ENCODE measurements around the gene CPLX4. TPM values are rescaled to one million over a fixed set of nuclear protein-coding genes. Genes with fewer than 3 reads are reported as not detected.

The CPLX4 gene
- total RNA-seq, 4 donors from 2014 or later: not detected

DNA sequence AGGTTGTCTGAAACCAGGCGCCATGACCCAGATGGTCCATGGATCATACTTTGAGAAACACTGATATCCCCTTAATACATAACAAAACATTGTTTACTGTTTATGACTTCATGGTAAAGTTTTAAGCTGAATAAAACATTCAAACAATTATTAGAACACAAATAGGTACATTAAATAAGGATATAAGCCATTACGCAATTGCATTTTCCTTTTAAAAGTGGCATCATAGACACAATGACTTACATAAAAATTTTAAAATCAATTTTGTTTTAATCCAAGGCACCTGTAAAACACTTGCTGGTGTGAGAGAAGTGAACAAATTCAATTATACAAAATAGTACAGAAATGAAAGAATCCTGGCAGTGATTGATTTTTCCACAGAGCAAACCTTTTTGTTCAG, 10.2 kb upstream of the CPLX4 start:
- H3K27me3 ChIP-seq: no peaks in the 10 kb centered on the region
- TF ChIP-seq POLR2A (IDR thresholded peaks at IDR 0.05) (no peak), CTCF (IDR thresholded peaks at IDR 0.05) (no peak), EP300 (IDR thresholded peaks at IDR 0.05) (no peak)
- DNase-seq (ENCODE audit: low spot score in 2 of 2): no peak
- no peak overlapping the region for H3K27ac ChIP-seq
- H3K4me3 ChIP-seq: no peak overlapping the region
- WGBS, 2 donors: 96 to 97% methylated on average over 2 of the region's 2 CpGs
- peaks cover 0 to 86% (median 8%) of the 10 kb centered on the region in 3 donors for H3K36me3 ChIP-seq
- no peaks in the 10 kb centered on the region for H3K4me1 ChIP-seq
- H3K9me3 ChIP-seq: no peaks in the 10 kb centered on the region

GRCh38 chr18:59325965-59326364, 7.5 kb upstream of the CPLX4 start:
- Histone ChIP-seq H3K4me3 (no peak overlapping the region), H3K36me3 (peaks cover 0 to 64% (median 6%) of the 10 kb centered on the region in 3 donors), H3K4me1 (no peaks in the 10 kb centered on the region), H3K27ac (no peak overlapping the region), H3K9me3 (no peaks in the 10 kb centered on the region), H3K27me3 (no peaks in the 10 kb centered on the region)
- no peak for TF ChIP-seq CTCF (IDR thresholded peaks at IDR 0.05)
- WGBS, 2 donors: 86 to 90% methylated on average over 1 of the region's 1 CpG
- no peak for DNase-seq (ENCODE audit: low spot score in 2 of 2)

- Histone ChIP-seq H3K36me3 (peaks cover 0 to 51% (median 6%) of the 10 kb centered on the region in 3 donors), H3K4me1 (no peaks in the 10 kb centered on the region), H3K27ac (no peak overlapping the region), H3K27me3 (no peaks in the 10 kb centered on the region), H3K9me3 (no peaks in the 10 kb centered on the region), H3K4me3 (no peak overlapping the region)
- no peak for TF ChIP-seq POLR2A (IDR thresholded peaks at IDR 0.05)
- TF ChIP-seq CTCF (IDR thresholded peaks at IDR 0.05): no peak
- TF ChIP-seq EP300 (IDR thresholded peaks at IDR 0.05): no peak
- no peak for DNase-seq (ENCODE audit: low spot score in 2 of 2)
- WGBS, 2 donors: 94 to 95% methylated on average over 4 of the region's 4 CpGs
Measured at GRCh38 chr18:59324623-59324971, 6.1 kb upstream of the CPLX4 start.

GRCh38 chr18:59323931-59324622, 5.6 kb upstream of the CPLX4 start:
- WGBS, 2 donors: 83 to 93% methylated on average over 7 of the region's 7 CpGs
- Histone ChIP-seq H3K9me3 (no peaks in the 10 kb centered on the region), H3K4me3 (no peak overlapping the region), H3K36me3 (peaks cover 0 to 45% (median 4%) of the 10 kb centered on the region in 3 donors), H3K27me3 (no peaks in the 10 kb centered on the region), H3K27ac (no peak overlapping the region), H3K4me1 (no peaks in the 10 kb centered on the region)
- no peak for DNase-seq (ENCODE audit: low spot score in 2 of 2)
- TF ChIP-seq EP300 (IDR thresholded peaks at IDR 0.05) (no peak), POLR2A (IDR thresholded peaks at IDR 0.05) (no peak), CTCF (IDR thresholded peaks at IDR 0.05) (no peak)

GRCh38 chr18:59311631-59312030, 6.8 kb downstream of the CPLX4 start:
- DNase-seq (ENCODE audit: low spot score in 2 of 2): no peak
- H3K4me1 ChIP-seq: peaks cover 0 to 12% (median 0%) of the 10 kb centered on the region in 4 donors
- no peaks in the 10 kb centered on the region for H3K9me3 ChIP-seq
- 84 to 89% methylated on average over 7 of the region's 7 CpGs for WGBS, 2 donors
- H3K4me3 ChIP-seq: no peak overlapping the region
- no peaks in the 10 kb centered on the region for H3K36me3 ChIP-seq
- peaks cover 0 to 25% of the 10 kb centered on the region in 2 donors for H3K27me3 ChIP-seq
- H3K27ac ChIP-seq: no peak overlapping the region
- no peak for TF ChIP-seq CTCF (IDR thresholded peaks at IDR 0.05)
- TF ChIP-seq EP300 (IDR thresholded peaks at IDR 0.05): no peak
- TF ChIP-seq POLR2A (IDR thresholded peaks at IDR 0.05): no peak

Measured in tibial nerve (tissue), 4 donors.